ENCODE data around the gene STAT3. TPM values are rescaled to one million over a fixed set of nuclear protein-coding genes. Genes with fewer than 3 reads are reported as not detected.

Gene STAT3
- total RNA-seq, 1 experiment from 2014 or later, result 61.0 TPM

DNA sequence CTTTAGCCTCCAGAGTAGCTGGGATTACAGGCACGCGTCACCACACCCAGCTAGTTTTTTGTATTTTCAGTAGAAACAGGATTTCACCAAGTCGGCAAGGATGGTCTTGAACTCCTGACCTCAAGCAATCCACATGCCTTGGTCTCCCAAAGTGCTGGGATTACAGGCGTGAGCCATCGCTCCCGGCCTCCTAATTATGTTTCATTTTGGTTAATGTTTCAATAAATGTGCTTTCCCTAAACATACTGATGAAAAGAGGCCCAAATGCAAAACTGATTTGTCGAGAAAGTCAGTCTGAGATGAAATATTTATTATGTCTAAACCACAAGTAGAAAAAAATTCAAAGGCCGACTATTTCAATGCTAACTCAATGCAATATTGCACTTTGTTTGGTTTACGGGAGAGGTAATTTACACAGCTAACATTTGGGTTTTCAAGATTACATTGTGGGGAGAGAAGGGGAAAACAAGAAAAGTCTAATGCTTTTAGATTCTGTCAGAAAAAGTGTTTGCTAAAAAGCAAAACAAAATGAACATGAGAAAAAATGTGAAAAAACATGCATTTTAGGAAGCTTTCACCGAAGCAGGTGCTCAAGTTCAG, 9.8 kb downstream of the STAT3 start:
- BruUV-seq (replicated peaks), result no TSS peak
- H2AFZ ChIP-seq (ENCODE audit: low read depth, low read length, poor library complexity, severe bottlenecking), result no peak overlapping the region
- TF ChIP-seq CEBPB (IDR thresholded peaks at IDR 0.05; ENCODE audit: low read depth) (no peak), CBX3 (IDR thresholded peaks at IDR 0.05; ENCODE audit: low read depth) (no peak), JUND (IDR thresholded peaks at IDR 0.05) (no peak), EGR1 (IDR thresholded peaks at IDR 0.05; ENCODE audit: low read depth) (no peak), SIN3A (IDR thresholded peaks at IDR 0.05; ENCODE audit: low read depth) (no peak), EZH2 (IDR thresholded peaks at IDR 0.05) (no peak), FOSL1 (IDR thresholded peaks at IDR 0.05; ENCODE audit: low read depth) (no peak), POLR2AphosphoS5 (IDR thresholded peaks at IDR 0.05; ENCODE audit: low read depth, low read length) (no peak), ZFX (IDR thresholded peaks at IDR 0.05) (no peak), SP1 (IDR thresholded peaks at IDR 0.05; ENCODE audit: low read depth) (no peak), SRF (IDR thresholded peaks at IDR 0.05; ENCODE audit: low read depth) (no peak), POLR2A (IDR thresholded peaks at IDR 0.05; ENCODE audit: borderline replicate concordance, extremely low read depth, insufficient read depth, insufficient read length) (no peak), RAD21 (IDR thresholded peaks at IDR 0.05; ENCODE audit: low read depth) (no peak), TCF7L2 (IDR thresholded peaks at IDR 0.05; ENCODE audit: borderline replicate concordance, extremely low read depth, insufficient read depth, insufficient read length) (no peak), ELF1 (IDR thresholded peaks at IDR 0.05; ENCODE audit: borderline replicate concordance, low read depth) (no peak)
- TF ChIP-seq, protein P1, sequence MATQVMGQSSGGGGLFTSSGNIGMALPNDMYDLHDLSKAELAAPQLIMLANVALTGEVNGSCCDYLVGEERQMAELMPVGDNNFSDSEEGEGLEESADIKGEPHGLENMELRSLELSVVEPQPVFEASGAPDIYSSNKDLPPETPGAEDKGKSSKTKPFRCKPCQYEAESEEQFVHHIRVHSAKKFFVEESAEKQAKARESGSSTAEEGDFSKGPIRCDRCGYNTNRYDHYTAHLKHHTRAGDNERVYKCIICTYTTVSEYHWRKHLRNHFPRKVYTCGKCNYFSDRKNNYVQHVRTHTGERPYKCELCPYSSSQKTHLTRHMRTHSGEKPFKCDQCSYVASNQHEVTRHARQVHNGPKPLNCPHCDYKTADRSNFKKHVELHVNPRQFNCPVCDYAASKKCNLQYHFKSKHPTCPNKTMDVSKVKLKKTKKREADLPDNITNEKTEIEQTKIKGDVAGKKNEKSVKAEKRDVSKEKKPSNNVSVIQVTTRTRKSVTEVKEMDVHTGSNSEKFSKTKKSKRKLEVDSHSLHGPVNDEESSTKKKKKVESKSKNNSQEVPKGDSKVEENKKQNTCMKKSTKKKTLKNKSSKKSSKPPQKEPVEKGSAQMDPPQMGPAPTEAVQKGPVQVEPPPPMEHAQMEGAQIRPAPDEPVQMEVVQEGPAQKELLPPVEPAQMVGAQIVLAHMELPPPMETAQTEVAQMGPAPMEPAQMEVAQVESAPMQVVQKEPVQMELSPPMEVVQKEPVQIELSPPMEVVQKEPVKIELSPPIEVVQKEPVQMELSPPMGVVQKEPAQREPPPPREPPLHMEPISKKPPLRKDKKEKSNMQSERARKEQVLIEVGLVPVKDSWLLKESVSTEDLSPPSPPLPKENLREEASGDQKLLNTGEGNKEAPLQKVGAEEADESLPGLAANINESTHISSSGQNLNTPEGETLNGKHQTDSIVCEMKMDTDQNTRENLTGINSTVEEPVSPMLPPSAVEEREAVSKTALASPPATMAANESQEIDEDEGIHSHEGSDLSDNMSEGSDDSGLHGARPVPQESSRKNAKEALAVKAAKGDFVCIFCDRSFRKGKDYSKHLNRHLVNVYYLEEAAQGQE (IDR thresholded peaks at IDR 0.05; ENCODE audit: low read depth), result no peak
- TF ChIP-seq, protein P2, sequence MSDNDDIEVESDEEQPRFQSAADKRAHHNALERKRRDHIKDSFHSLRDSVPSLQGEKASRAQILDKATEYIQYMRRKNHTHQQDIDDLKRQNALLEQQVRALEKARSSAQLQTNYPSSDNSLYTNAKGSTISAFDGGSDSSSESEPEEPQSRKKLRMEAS (IDR thresholded peaks at IDR 0.05), result no peak
- H3K27me3 ChIP-seq (ENCODE audit: insufficient read depth, low read length), result no peaks in the 10 kb centered on the region
- intact Hi-C loops (cut with micrococcal nuclease), result no loop called here
- no peak overlapping the region for H3K4me3 ChIP-seq (replicated peaks in 1 of 2; ENCODE audit: low read depth in 1 of 2, low read length in 2 of 2)
- POLR2A ChIA-PET, result no interaction called here
- H3K36me3 ChIP-seq (ENCODE audit: control insufficient read depth in 1 of 2, insufficient read depth in 2 of 2, low read length in 2 of 2), result no peaks in the 10 kb centered on the region
- no peak overlapping the region for H3K27ac ChIP-seq (ENCODE audit: low read depth, low read length)
- DNase-seq (ENCODE audit: low read depth, low spot score) (no peak), ATAC-seq (no peak)
- peaks cover 4 to 8% of the 10 kb centered on the region in 2 experiments for H3K4me1 ChIP-seq (ENCODE audit: control insufficient read depth in 1 of 2, insufficient read depth in 2 of 2, low read length in 2 of 2)
- H3K9me3 ChIP-seq (ENCODE audit: control insufficient read depth in 1 of 2, insufficient read depth in 1 of 2, low read depth in 1 of 2, low read length in 2 of 2), result no peaks in the 10 kb centered on the region
- no peaks in the 10 kb centered on the region for H3K9me2 ChIP-seq (ENCODE audit: insufficient read depth)
- CTCF ChIA-PET, result no interaction called here
- H3K79me2 ChIP-seq (ENCODE audit: insufficient read depth, low read length), result peaks cover 40% of the 10 kb centered on the region
- H3K4me2 ChIP-seq (ENCODE audit: low read length), result no peak overlapping the region
- H3K9ac ChIP-seq (ENCODE audit: low read length), result no peak overlapping the region
- H4K20me1 ChIP-seq (ENCODE audit: insufficient read depth), result 0 out of 2 replicates have a peak, but pooled peaks cover 3% of the 10 kb centered on the region
- RAD21 ChIA-PET (ENCODE audit: low non-redundant PET in 1 of 2, low total read pairs in 2 of 2, uncharacterized antibody in 2 of 2, unreplicated experiment in 2 of 2), result no interaction called here
